Measurements from ENCODE around the gene ABCC1. TPM values are rescaled to one million over a fixed set of nuclear protein-coding genes. Genes with fewer than 3 reads are reported as not detected.

Gene ABCC1
- polyA plus RNA-seq, 1 donor (not counting 4 experiments of a cell fraction or from before 2014, with no cell fraction given): 19.4 TPM

DNA sequence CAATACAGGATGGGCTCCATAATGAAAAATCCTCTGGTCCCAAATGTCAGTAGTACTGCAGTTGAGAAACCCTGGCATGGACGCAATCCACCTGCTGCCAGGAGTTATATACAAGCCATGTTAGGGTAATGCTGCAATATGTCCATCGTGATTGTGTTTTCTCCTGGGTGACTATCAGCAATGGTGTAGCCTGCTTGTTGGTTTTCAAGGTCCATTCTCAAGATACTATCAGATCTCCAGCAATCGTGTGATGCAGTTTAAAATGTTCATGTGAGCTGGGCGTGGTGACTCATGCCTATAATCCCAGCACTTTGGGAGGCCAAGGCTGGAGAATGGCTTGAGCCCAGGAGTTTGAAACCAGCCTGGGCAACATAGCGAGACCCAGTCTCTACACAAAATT, 24.0 kb downstream of the ABCC1 start:
- Histone ChIP-seq H3K79me2 (ENCODE audit: control insufficient read depth, insufficient read depth, low read length) (peaks cover 93% of the 10 kb centered on the region), H3K4me3 (ENCODE audit: control insufficient read depth in 2 of 3, extremely low read depth in 1 of 3, insufficient read depth in 2 of 3, low read depth in 1 of 3, low read length in 3 of 3) (no peak overlapping the region), H3K4me1 (ENCODE audit: control insufficient read depth, extremely low read depth, insufficient read depth, low read length) (no peaks in the 10 kb centered on the region), H3K9me3 (ENCODE audit: control insufficient read depth, low read depth, low read length) (peaks cover 2% of the 10 kb centered on the region), H3K27me3 (ENCODE audit: control insufficient read depth, extremely low read depth, insufficient read depth, low read length) (no peaks in the 10 kb centered on the region), H2AFZ (ENCODE audit: control insufficient read depth, low read length) (no peak overlapping the region), H3K9ac (ENCODE audit: control insufficient read depth, extremely low read depth, insufficient read depth, low read length) (no peak overlapping the region), H3K36me3 (ENCODE audit: control insufficient read depth in 2 of 2, extremely low read depth in 1 of 2, insufficient read depth in 2 of 2, low read length in 2 of 2) (peaks cover 5 to 7% of the 10 kb centered on the region in 2 experiments), H4K20me1 (ENCODE audit: control insufficient read depth, extremely low read depth, insufficient read depth, low read length) (peaks cover 4% of the 10 kb centered on the region), H3K9me1 (ENCODE audit: control insufficient read depth, extremely low read depth, insufficient read depth, low read length) (no peaks in the 10 kb centered on the region), H3K27ac (ENCODE audit: control insufficient read depth, insufficient read depth, low read length) (no peak overlapping the region), H3K4me2 (ENCODE audit: control insufficient read depth, extremely low read depth, insufficient read depth, low read depth, low read length) (no peak overlapping the region)
- no peak for DNase-seq (ENCODE audit: low read depth, low spot score)
- FAIRE-seq: no peak
- TF ChIP-seq EZH2 (IDR thresholded peaks at IDR 0.05; ENCODE audit: low read length): no peak
- TF ChIP-seq, protein P1, sequence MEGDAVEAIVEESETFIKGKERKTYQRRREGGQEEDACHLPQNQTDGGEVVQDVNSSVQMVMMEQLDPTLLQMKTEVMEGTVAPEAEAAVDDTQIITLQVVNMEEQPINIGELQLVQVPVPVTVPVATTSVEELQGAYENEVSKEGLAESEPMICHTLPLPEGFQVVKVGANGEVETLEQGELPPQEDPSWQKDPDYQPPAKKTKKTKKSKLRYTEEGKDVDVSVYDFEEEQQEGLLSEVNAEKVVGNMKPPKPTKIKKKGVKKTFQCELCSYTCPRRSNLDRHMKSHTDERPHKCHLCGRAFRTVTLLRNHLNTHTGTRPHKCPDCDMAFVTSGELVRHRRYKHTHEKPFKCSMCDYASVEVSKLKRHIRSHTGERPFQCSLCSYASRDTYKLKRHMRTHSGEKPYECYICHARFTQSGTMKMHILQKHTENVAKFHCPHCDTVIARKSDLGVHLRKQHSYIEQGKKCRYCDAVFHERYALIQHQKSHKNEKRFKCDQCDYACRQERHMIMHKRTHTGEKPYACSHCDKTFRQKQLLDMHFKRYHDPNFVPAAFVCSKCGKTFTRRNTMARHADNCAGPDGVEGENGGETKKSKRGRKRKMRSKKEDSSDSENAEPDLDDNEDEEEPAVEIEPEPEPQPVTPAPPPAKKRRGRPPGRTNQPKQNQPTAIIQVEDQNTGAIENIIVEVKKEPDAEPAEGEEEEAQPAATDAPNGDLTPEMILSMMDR (optimal IDR thresholded peaks at IDR 0.05 in 1 of 3, IDR thresholded peaks at IDR 0.05 in 1 of 3, conservative IDR thresholded peaks at IDR 0.05 in 1 of 3; ENCODE audit: extremely low read depth in 1 of 3, insufficient read depth in 2 of 3, low read length in 3 of 3): no peak
- dilution Hi-C loops (cut with MboI; ENCODE audit: extremely low pct_ligation_motif_present, low sequenced_read_pairs): no loop called here

DNA sequence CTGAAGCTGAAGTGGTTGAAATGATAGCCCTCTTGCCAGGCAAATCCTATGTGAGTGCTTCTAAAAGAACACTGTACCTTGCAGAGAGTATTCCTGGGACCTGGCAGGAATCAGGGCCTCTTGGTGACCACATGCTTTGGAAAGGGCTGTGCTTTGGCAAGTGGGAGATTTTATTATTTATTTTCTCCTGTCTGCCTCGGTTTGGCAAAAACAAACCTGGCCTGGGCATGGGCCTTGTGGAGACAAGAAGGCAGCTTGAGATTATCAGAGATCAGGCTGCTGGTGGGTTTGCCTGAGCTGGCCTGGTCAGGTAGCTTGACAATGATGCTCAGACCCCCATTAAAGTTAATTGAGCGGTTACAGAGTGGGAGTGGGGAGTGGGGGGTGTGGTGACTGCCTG, 24.6 kb downstream of the ABCC1 start:
- Histone ChIP-seq H3K27me3 (ENCODE audit: control insufficient read depth, extremely low read depth, insufficient read depth, low read length) (no peaks in the 10 kb centered on the region), H3K9ac (ENCODE audit: control insufficient read depth, extremely low read depth, insufficient read depth, low read length) (no peak overlapping the region), H3K9me1 (ENCODE audit: control insufficient read depth, extremely low read depth, insufficient read depth, low read length) (no peaks in the 10 kb centered on the region), H3K4me2 (ENCODE audit: control insufficient read depth, extremely low read depth, insufficient read depth, low read depth, low read length) (no peak overlapping the region), H4K20me1 (ENCODE audit: control insufficient read depth, extremely low read depth, insufficient read depth, low read length) (peaks cover 4% of the 10 kb centered on the region), H3K4me1 (ENCODE audit: control insufficient read depth, extremely low read depth, insufficient read depth, low read length) (no peaks in the 10 kb centered on the region), H3K79me2 (ENCODE audit: control insufficient read depth, insufficient read depth, low read length) (peaks cover 91% of the 10 kb centered on the region), H2AFZ (ENCODE audit: control insufficient read depth, low read length) (no peak overlapping the region), H3K27ac (ENCODE audit: control insufficient read depth, insufficient read depth, low read length) (no peak overlapping the region), H3K36me3 (ENCODE audit: control insufficient read depth in 2 of 2, extremely low read depth in 1 of 2, insufficient read depth in 2 of 2, low read length in 2 of 2) (peaks cover 5 to 7% of the 10 kb centered on the region in 2 experiments), H3K4me3 (ENCODE audit: control insufficient read depth in 2 of 3, extremely low read depth in 1 of 3, insufficient read depth in 2 of 3, low read depth in 1 of 3, low read length in 3 of 3) (no peak overlapping the region), H3K9me3 (ENCODE audit: control insufficient read depth, low read depth, low read length) (peaks cover 2% of the 10 kb centered on the region)
- FAIRE-seq (no peak), DNase-seq (ENCODE audit: low read depth, low spot score) (no peak)
- TF ChIP-seq, protein P1 (optimal IDR thresholded peaks at IDR 0.05 in 1 of 3, IDR thresholded peaks at IDR 0.05 in 1 of 3, conservative IDR thresholded peaks at IDR 0.05 in 1 of 3; ENCODE audit: extremely low read depth in 1 of 3, insufficient read depth in 2 of 3, low read length in 3 of 3): no peak
- TF ChIP-seq EZH2 (IDR thresholded peaks at IDR 0.05; ENCODE audit: low read length): no peak
- dilution Hi-C loops (cut with MboI; ENCODE audit: extremely low pct_ligation_motif_present, low sequenced_read_pairs): no loop called here
